Mesenchymal stem cell (in vitro differentiated cells and primary cell): ENCODE results near the gene ZNF613.

ENCODE experiments used
- DNase-seq: peaks from one replicate; pipeline ENCODE4 v3.0.0-alpha.2; 2013
- H2AFZ ChIP-seq: one replicate; pipeline ENCODE4 v1.6.1; 2013; ENCODE audit warnings: low read depth, mild to moderate bottlenecking, control low read depth, inconsistent platforms, low read length, moderate library complexity
- H2AK5ac ChIP-seq: 2 replicates; pipeline ENCODE4 v1.6.1; 2013; ENCODE audit warnings: low read length, moderate library complexity, mild to moderate bottlenecking, inconsistent platforms; ENCODE audit not compliant: severe bottlenecking
- H2BK120ac ChIP-seq: one replicate; pipeline ENCODE4 v1.6.1; 2013; ENCODE audit warnings: low read depth, mild to moderate bottlenecking, inconsistent platforms, low read length, moderate library complexity
- H2BK12ac ChIP-seq, 2 experiments: one replicate each; pipeline ENCODE4 v1.6.1; 2013; ENCODE audit warnings: inconsistent platforms in 2 of 2, low read length in 2 of 2, mild to moderate bottlenecking in 2 of 2, moderate library complexity in 2 of 2, control low read depth in 1 of 2
- H2BK15ac ChIP-seq: one replicate; pipeline ENCODE4 v1.6.1; 2013; ENCODE audit warnings: mild to moderate bottlenecking, low read depth, inconsistent platforms; ENCODE audit not compliant: poor library complexity, severe bottlenecking
- H2BK5ac ChIP-seq: 2 replicates; pipeline ENCODE4 v1.6.1; 2013; ENCODE audit warnings: low read depth, mild to moderate bottlenecking, low read length, control low read depth, inconsistent platforms; ENCODE audit not compliant: poor library complexity, severe bottlenecking
- H3K14ac ChIP-seq, 2 experiments: one replicate each; pipeline ENCODE4 v1.6.1; 2013; ENCODE audit warnings: inconsistent platforms in 2 of 2, low read length in 2 of 2, control low read depth in 1 of 2, mild to moderate bottlenecking in 1 of 2, moderate library complexity in 1 of 2
- H3K18ac ChIP-seq, 2 experiments: one replicate each; pipeline ENCODE4 v1.6.1; 2013; ENCODE audit warnings: inconsistent platforms in 2 of 2, low read length in 2 of 2, control low read depth in 1 of 2, low read depth in 1 of 2, mild to moderate bottlenecking in 1 of 2
- H3K23ac ChIP-seq, 2 experiments: one replicate each; pipeline ENCODE4 v1.6.1; 2013; ENCODE audit warnings: inconsistent platforms in 2 of 2, low read length in 2 of 2, mild to moderate bottlenecking in 2 of 2, moderate library complexity in 2 of 2, control low read depth in 1 of 2
- H3K27ac ChIP-seq: 2 replicates; pipeline ENCODE4 v1.5.1; 2013; ENCODE audit warnings: mild to moderate bottlenecking, moderate library complexity, low read length, control low read depth, inconsistent platforms; ENCODE audit not compliant: poor library complexity, severe bottlenecking
- H3K27me3 ChIP-seq, 2 experiments: 2 replicates each; pipeline versions ENCODE4 v1.6.1 to v1.7.0; 2013; ENCODE audit warnings: low read length in 2 of 2, mild to moderate bottlenecking in 2 of 2, moderate library complexity in 2 of 2, control low read depth in 1 of 2, inconsistent platforms in 1 of 2; ENCODE audit not compliant: control insufficient read depth in 1 of 2, insufficient read depth in 1 of 2
- H3K36me3 ChIP-seq, 2 experiments: 2 replicates each; pipeline versions ENCODE4 v1.6.1 to v1.7.0; 2013; ENCODE audit warnings: low read length in 2 of 2, control low read depth in 1 of 2, inconsistent platforms in 1 of 2, low read depth in 1 of 2, mild to moderate bottlenecking in 1 of 2; ENCODE audit not compliant: insufficient read depth in 2 of 2, control insufficient read depth in 1 of 2
- H3K4ac ChIP-seq, 2 experiments: one replicate each; pipeline ENCODE4 v1.6.1; 2013; ENCODE audit warnings: inconsistent platforms in 2 of 2, low read length in 2 of 2, mild to moderate bottlenecking in 2 of 2, moderate library complexity in 2 of 2, control low read depth in 1 of 2, low read depth in 1 of 2
- H3K4me1 ChIP-seq: 2 replicates; pipeline ENCODE4 v1.6.1; 2013; ENCODE audit warnings: low read depth, low read length, control low read depth; ENCODE audit not compliant: control insufficient read depth, insufficient read depth
- H3K4me2 ChIP-seq: 2 replicates; pipeline ENCODE4 v1.6.1; 2013; ENCODE audit warnings: low read length, mild to moderate bottlenecking, inconsistent platforms; ENCODE audit not compliant: poor library complexity, severe bottlenecking
- H3K4me3 ChIP-seq, 2 experiments: 2 replicates each; pipeline versions ENCODE4 v1.5.1 to v1.7.0; 2013; ENCODE audit warnings: low read length in 2 of 2, mild to moderate bottlenecking in 2 of 2, control low read depth in 1 of 2, low read depth in 1 of 2; ENCODE audit not compliant: insufficient read depth in 1 of 2
- H3K79me1 ChIP-seq: replicated peaks from 2 replicates; pipeline ENCODE4 v1.6.1; 2013; ENCODE audit warnings: mild to moderate bottlenecking, control low read depth, low read length, inconsistent platforms; ENCODE audit not compliant: poor library complexity, severe bottlenecking
- H3K9ac ChIP-seq: 2 replicates; pipeline ENCODE4 v1.7.0; 2013; ENCODE audit warnings: mild to moderate bottlenecking, low read length, moderate library complexity
- H3K9me3 ChIP-seq: 2 replicates; pipeline ENCODE4 v1.7.0; 2013; ENCODE audit warnings: mild to moderate bottlenecking, low read length; ENCODE audit not compliant: control insufficient read depth
- H4K8ac ChIP-seq: one replicate; pipeline ENCODE4 v1.6.1; 2013; ENCODE audit warnings: inconsistent platforms, mild to moderate bottlenecking, low read length, moderate library complexity
- H4K91ac ChIP-seq: one replicate; pipeline ENCODE4 v1.6.1; 2013; ENCODE audit warnings: mild to moderate bottlenecking, low read length, inconsistent platforms
- WGBS: methylation state at CpG from one replicate; pipeline ENCODE4 v1.1.7; 2013; ENCODE audit warnings: mixed read lengths; 5-methylcytosine and 5-hydroxymethylcytosine counted together

The ZNF613 gene

DNA sequence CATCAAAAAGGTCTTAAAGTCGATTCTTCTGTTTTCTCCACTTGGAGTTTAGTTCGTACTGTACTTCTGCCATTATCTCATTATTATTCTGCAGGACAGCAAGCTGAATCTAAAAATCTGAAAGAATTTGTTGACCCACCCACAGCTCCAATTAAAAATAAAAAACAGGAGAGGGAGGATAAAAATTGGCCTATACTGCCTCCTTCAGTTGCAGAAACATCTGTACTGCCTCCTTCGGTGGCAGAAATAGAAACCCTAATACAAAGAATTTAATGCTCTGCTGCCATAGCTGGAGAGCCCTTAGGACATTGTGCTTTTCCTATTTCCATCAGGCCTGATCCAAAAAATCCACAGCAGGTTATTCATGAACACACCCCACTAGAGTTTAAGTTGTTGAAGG is 49.6 kb downstream of the ZNF613 start:
- Histone ChIP-seq H2AK5ac (no peak overlapping the region), H3K27me3 (no peaks in the 10 kb centered on the region)
- 94% methylated on average over 2 of the region's 3 CpGs for WGBS

DNA sequence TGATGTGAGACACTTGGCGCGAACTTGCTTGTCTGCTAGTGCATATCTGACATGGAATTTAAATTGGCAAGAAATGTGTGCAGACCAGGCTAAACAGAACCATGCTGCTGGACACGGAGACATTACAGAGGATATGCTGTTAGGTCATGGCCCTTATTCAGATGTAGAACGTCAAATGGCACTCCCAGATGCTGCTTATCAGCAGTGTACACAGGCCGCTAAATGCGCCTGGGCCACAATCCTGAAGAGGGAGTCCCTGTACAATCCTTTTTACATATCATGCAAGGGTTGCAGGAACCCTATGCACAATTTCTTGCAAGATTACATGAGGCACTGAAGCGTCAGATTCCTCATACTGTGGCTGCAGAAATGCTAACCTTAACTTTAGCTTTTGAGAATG is 50.1 kb downstream of the ZNF613 start:
- Histone ChIP-seq H3K4me2 (no peak overlapping the region), H3K79me1 (peaks cover 40% of the 10 kb centered on the region), H3K36me3 (peaks cover 29 to 59% of the 10 kb centered on the region in 2 experiments), H2BK12ac (no peak overlapping the region), H3K4me3 (peak overlapping the region in 1 of 2 experiments; percentile 24), H2BK120ac (no peak overlapping the region), H3K9me3 (peaks cover 99% of the 10 kb centered on the region), H2BK5ac (no peak overlapping the region), H3K4ac (no peak overlapping the region), H3K4me1 (no peaks in the 10 kb centered on the region), H2AFZ (no peak overlapping the region), H2AK5ac (no peak overlapping the region), H4K8ac (no peak overlapping the region), H3K18ac (no peak overlapping the region), H3K9ac (no peak overlapping the region), H3K27me3 (no peaks in the 10 kb centered on the region), H3K27ac (no peak overlapping the region), H2BK15ac (no peak overlapping the region), H3K23ac (no peak overlapping the region), H4K91ac (no peak overlapping the region), H3K14ac (no peak overlapping the region)
- no peak for DNase-seq
- 94% methylated on average over 7 of the region's 7 CpGs for whole genome bisulfite sequencing

More for the DNA sequence above, 49.6 kb downstream of the ZNF613 start:
- no peak for DNase-seq
- Histone ChIP-seq H3K4me3 (peak overlapping the region in 1 of 2 experiments; percentile 24), H2BK120ac (no peak overlapping the region), H3K4me2 (no peak overlapping the region), H3K36me3 (peaks cover 29 to 64% of the 10 kb centered on the region in 2 experiments), H2BK15ac (no peak overlapping the region), H2BK5ac (no peak overlapping the region), H3K9me3 (peaks cover 99% of the 10 kb centered on the region), H3K23ac (no peak overlapping the region), H2AFZ (no peak overlapping the region), H3K14ac (no peak overlapping the region), H3K4ac (no peak overlapping the region), H3K18ac (no peak overlapping the region), H3K27ac (no peak overlapping the region), H3K9ac (no peak overlapping the region), H3K4me1 (no peaks in the 10 kb centered on the region), H2BK12ac (no peak overlapping the region), H3K79me1 (peaks cover 40% of the 10 kb centered on the region), H4K91ac (no peak overlapping the region), H4K8ac (no peak overlapping the region)

DNA sequence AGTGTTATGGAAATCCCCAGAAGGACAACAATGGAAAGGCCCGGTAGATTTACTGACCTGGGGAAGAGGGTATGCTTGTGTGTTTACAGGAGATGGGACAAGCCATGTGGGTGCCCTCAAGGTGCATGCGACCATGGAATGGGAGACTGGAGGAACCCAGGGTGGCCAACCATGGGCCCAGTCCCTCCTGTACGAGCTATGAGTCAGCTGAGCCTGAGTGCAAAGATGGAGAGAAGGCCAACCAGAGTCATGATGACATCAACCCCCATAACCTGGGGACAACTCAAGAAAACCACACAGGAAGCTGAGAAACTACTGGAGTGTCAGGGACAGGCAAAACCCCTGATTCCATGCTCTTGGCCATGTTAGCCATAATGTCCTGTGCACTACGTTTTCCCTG is 51.6 kb downstream of the ZNF613 start:
- Histone ChIP-seq H3K4me1 (no peaks in the 10 kb centered on the region), H3K36me3 (peaks cover 25 to 53% of the 10 kb centered on the region in 2 experiments), H2BK15ac (no peak overlapping the region), H2BK5ac (no peak overlapping the region), H3K23ac (no peak overlapping the region), H3K9ac (no peak overlapping the region), H3K18ac (no peak overlapping the region), H2BK12ac (no peak overlapping the region), H2AK5ac (no peak overlapping the region), H2BK120ac (no peak overlapping the region), H3K27me3 (no peaks in the 10 kb centered on the region), H3K4me3 (peak overlapping the region in 1 of 2 experiments; percentile 30), H3K4me2 (no peak overlapping the region), H3K4ac (no peak overlapping the region), H3K27ac (no peak overlapping the region), H3K9me3 (peaks cover 98% of the 10 kb centered on the region), H4K8ac (no peak overlapping the region), H3K14ac (no peak overlapping the region), H2AFZ (no peak overlapping the region), H4K91ac (no peak overlapping the region), H3K79me1 (peaks cover 43% of the 10 kb centered on the region)
- 93% methylated on average over 4 of the region's 4 CpGs for WGBS
- DNase-seq: no peak

- Histone ChIP-seq H3K4me3 (no peak overlapping the region), H3K27ac (no peak overlapping the region), H3K4me1 (no peaks in the 10 kb centered on the region), H2BK15ac (no peak overlapping the region), H3K27me3 (no peaks in the 10 kb centered on the region), H4K91ac (no peak overlapping the region), H3K18ac (no peak overlapping the region), H2BK12ac (no peak overlapping the region), H3K9me3 (peaks cover 95% of the 10 kb centered on the region), H4K8ac (no peak overlapping the region), H3K9ac (no peak overlapping the region), H3K14ac (no peak overlapping the region), H2AFZ (no peak overlapping the region), H3K36me3 (peaks cover 24 to 40% of the 10 kb centered on the region in 2 experiments), H3K79me1 (peaks cover 40% of the 10 kb centered on the region), H2AK5ac (no peak overlapping the region), H3K4me2 (no peak overlapping the region), H2BK120ac (no peak overlapping the region), H3K23ac (no peak overlapping the region), H3K4ac (no peak overlapping the region), H2BK5ac (no peak overlapping the region)
- DNase-seq: no peak
- WGBS: 91% methylated on average over 4 of the region's 6 CpGs
Measured at GRCh38 chr19:51980116-51980736, 53.0 kb downstream of the ZNF613 start.
